MCF 10A (cell line): ENCODE data around the gene ZDHHC18. TPM values are rescaled to one million over a fixed set of nuclear protein-coding genes. Genes with fewer than 3 reads are reported as not detected.
"Not testable (repeated sequence)": the region's sequence is repeated elsewhere in the genome, so short reads cannot be mapped to it uniquely, and the experiment has no call there.

Experiments
- BruUV-seq: library from RNA; stranded (reverse); fragments of 400-500 nt; replicated peaks from 2 replicates; lab custom pipeline; 2021; lab: Mats Ljungman, UMichigan
- CTCF ChIA-PET: fragments of 300-600 bp; sonication (Branson Sonifier 250); formaldehyde crosslinking; extraction: SDS; loops from one replicate; lab custom pipeline; 2021; ENCODE audit warnings: antibody characterized with exemption, inconsistent platforms; lab: Yijun Ruan, JAX
- POLR2A ChIA-PET: fragments of 300-600, 350-650 bp; sonication (Branson Sonifier 250); formaldehyde crosslinking; extraction: SDS; loops from one replicate; lab custom pipeline; 2020; ENCODE audit warnings: antibody characterized with exemption, inconsistent platforms; lab: Yijun Ruan, JAX
- DNase-seq: peaks from one replicate; pipeline ENCODE4 v3.0.0-alpha.2; 2018; ENCODE audit not compliant: unreplicated experiment
- H3K27ac Mint-ChIP-seq: one replicate; pipeline ENCODE4 v1.8.0; 2022; ENCODE audit warnings: mild to moderate bottlenecking, low read depth, mixed read lengths; ENCODE audit not compliant: unreplicated experiment
- H3K27me3 Mint-ChIP-seq: one replicate; pipeline ENCODE4 v1.8.0; 2022; ENCODE audit warnings: mixed read lengths; ENCODE audit not compliant: insufficient read depth, unreplicated experiment
- H3K36me3 Mint-ChIP-seq: one replicate; pipeline ENCODE4 v1.8.0; 2022; ENCODE audit warnings: mild to moderate bottlenecking, moderate library complexity, mixed read lengths; ENCODE audit not compliant: insufficient read depth, unreplicated experiment
- H3K4me1 Mint-ChIP-seq: one replicate; pipeline ENCODE4 v1.8.0; 2022; ENCODE audit warnings: mixed read lengths; ENCODE audit not compliant: insufficient read depth, unreplicated experiment
- H3K4me3 Mint-ChIP-seq: one replicate; pipeline ENCODE4 v1.8.0; 2022; ENCODE audit warnings: mild to moderate bottlenecking, moderate library complexity, mixed read lengths; ENCODE audit not compliant: unreplicated experiment
- H3K9me3 Mint-ChIP-seq: one replicate; pipeline ENCODE4 v1.8.0; 2022; ENCODE audit warnings: mixed read lengths; ENCODE audit not compliant: unreplicated experiment
- CTCF ChIP-seq: fragments of 200-600 bp; IDR thresholded peaks from one replicate; pipeline ENCODE4 v1.8.0; 2022; ENCODE audit warnings: antibody characterized with exemption, mild to moderate bottlenecking; ENCODE audit not compliant: unreplicated experiment
- intact Hi-C: fragments of 100-400 bp; cut with micrococcal nuclease; formaldehyde crosslinking; loops from 2 replicates; pipeline ENCODE4 v1.14.1; 2022
- total RNA-seq: library from RNA; stranded (reverse); gene quantifications from 2 replicates; pipeline ENCODE4 v1.2.3, GENCODE V29; 2022

Gene ZDHHC18
- total RNA-seq, 1 experiment from 2014 or later = 14.0 TPM

GRCh38 chr1:26832249-26832960 is 5.9 kb downstream of the ZDHHC18 start:
- peaks cover 12% of the 10 kb centered on the region for H3K36me3 Mint-ChIP-seq
- H3K9me3 Mint-ChIP-seq = no peaks in the 10 kb centered on the region
- no peak for DNase-seq
- intact Hi-C loops = no loop called here
- no peak overlapping the region for H3K4me3 Mint-ChIP-seq
- BruUV-seq = no TSS peak
- peaks cover 18% of the 10 kb centered on the region for H3K4me1 Mint-ChIP-seq
- no peaks in the 10 kb centered on the region for H3K27me3 Mint-ChIP-seq
- CTCF ChIA-PET = interaction anchor here (0.6 to 1.6 kb wide), 3 partner anchors 15 to 48 kb away, joined by 3 to 5 read pairs (median 3); no protein-coding TSS in a partner anchor
- H3K27ac Mint-ChIP-seq = no peak overlapping the region
- POLR2A ChIA-PET = interaction anchor here (1.1 kb wide), 1 partner anchor 68 kb away, joined by 5 read pairs; the partner anchor contains the start of gene GPATCH3
- no peak for TF ChIP-seq CTCF

- Mint-ChIP-seq H3K27me3 (no peaks in the 10 kb centered on the region), H3K27ac (no peak overlapping the region), H3K4me1 (peaks cover 8% of the 10 kb centered on the region), H3K36me3 (peaks cover 22% of the 10 kb centered on the region), H3K4me3 (no peak overlapping the region), H3K9me3 (no peaks in the 10 kb centered on the region)
- ChIA-PET POLR2A (no interaction called here), CTCF (interaction anchor here (0.5 to 1.6 kb wide), 4 partner anchors 14 to 232 kb away, joined by 3 to 5 read pairs (median 3); no protein-coding TSS in a partner anchor)
- no peak for DNase-seq
- no peak for TF ChIP-seq CTCF
- no TSS peak for BruUV-seq
- intact Hi-C loops = no loop called here
These were observed 7.2 kb downstream of the ZDHHC18 start for GRCh38 chr1:26833432-26834405.

- H3K27me3 Mint-ChIP-seq, DNase-seq, BruUV-seq, intact Hi-C loops, POLR2A ChIA-PET, H3K4me1 Mint-ChIP-seq, H3K9me3 Mint-ChIP-seq, H3K27ac Mint-ChIP-seq, H3K4me3 Mint-ChIP-seq: not testable (repeated sequence)
- peaks cover 38% of the 10 kb centered on the region for H3K36me3 Mint-ChIP-seq
- CTCF ChIA-PET = interaction anchor here (0.6 kb wide), 1 partner anchor 28 kb away, joined by 3 read pairs; no protein-coding TSS in a partner anchor
These were observed 11.2 kb downstream of the ZDHHC18 start for GRCh38 chr1:26837665-26838064.

- no peak for DNase-seq
- Mint-ChIP-seq H3K4me1 (no peaks in the 10 kb centered on the region), H3K27me3 (no peaks in the 10 kb centered on the region), H3K9me3 (no peaks in the 10 kb centered on the region), H3K4me3 (no peak overlapping the region), H3K27ac (no peak overlapping the region), H3K36me3 (peaks cover 40% of the 10 kb centered on the region)
- no peak for TF ChIP-seq CTCF
- intact Hi-C loops = no loop called here
- POLR2A ChIA-PET = no interaction called here
- CTCF ChIA-PET = interaction anchor here (0.6 to 1.5 kb wide), 3 partner anchors 10 to 173 kb away, joined by 3 to 4 read pairs (median 4); no protein-coding TSS in a partner anchor
- BruUV-seq = no TSS peak
These were observed 12.2 kb downstream of the ZDHHC18 start for GRCh38 chr1:26838474-26839338.
